Frontal cortex (tissue), 4 donors: Measurements from ENCODE around the gene DNAH14. TPM values are rescaled to one million over a fixed set of nuclear protein-coding genes. Genes with fewer than 3 reads are reported as not detected.
"Not testable (repeated sequence)": the region's sequence is repeated elsewhere in the genome, so short reads cannot be mapped to it uniquely, and the experiment has no call there.

Experiments used
- DNase-seq, 2 donors: peaks; one replicate each; pipeline ENCODE4 v3.0.0; 2012; ENCODE audit warnings: low spot score in 2 of 2
- FAIRE-seq: peaks from 2 replicates; lab custom pipeline; 2012; peaks lifted over from hg19 to GRCh38; lab: Jason Lieb, UNC
- total RNA-seq: library from RNA; depleted of rRNA; stranded (reverse); fragments of >200 nt; gene quantifications from one replicate; pipeline ENCODE4 v1.2.3, GENCODE V29; 2014
- donor health status: control.
- donor health status: control.
- donor health status: control.

Gene DNAH14
- total RNA-seq, 1 donor from 2014 or later: 37.5 TPM

- FAIRE-seq (no peak), DNase-seq (no peak)
Measured at GRCh38 chr1:224988042-224988441, 58.6 kb downstream of the DNAH14 start.

- DNase-seq: no peak
- FAIRE-seq: no peak
Measured at GRCh38 chr1:224989615-224990014, 60.1 kb downstream of the DNAH14 start.

GRCh38 chr1:224991550-224991949 is 62.1 kb downstream of the DNAH14 start:
- not testable (repeated sequence) for FAIRE-seq, DNase-seq

GRCh38 chr1:224995602-224996001 is 66.1 kb downstream of the DNAH14 start:
- FAIRE-seq (peak; percentile 15), DNase-seq (no peak)

- no peak for DNase-seq
- no peak for FAIRE-seq
Measured at GRCh38 chr1:224996266-224996665, 66.8 kb downstream of the DNAH14 start.

- DNase-seq (no peak), FAIRE-seq (no peak)
Measured at GRCh38 chr1:224998185-224998584, 68.7 kb downstream of the DNAH14 start.

- DNase-seq (no peak), FAIRE-seq (no peak)
Measured at GRCh38 chr1:225004396-225004795, 74.9 kb downstream of the DNAH14 start.

- not testable (repeated sequence) for DNase-seq, FAIRE-seq
Measured at GRCh38 chr1:225006352-225006751, 76.9 kb downstream of the DNAH14 start.

GRCh38 chr1:225008050-225008449 is 78.6 kb downstream of the DNAH14 start:
- not testable (repeated sequence) for FAIRE-seq, DNase-seq

GRCh38 chr1:225021037-225021436 is 91.6 kb downstream of the DNAH14 start:
- no peak for FAIRE-seq
- DNase-seq: no peak

- FAIRE-seq (peak; percentile 19), DNase-seq (no peak)
Measured at GRCh38 chr1:225026701-225027100, 97.2 kb downstream of the DNAH14 start.

GRCh38 chr1:225036441-225036840 is 107.0 kb downstream of the DNAH14 start:
- DNase-seq, FAIRE-seq: not testable (repeated sequence)

- DNase-seq (no peak), FAIRE-seq (no peak)
Measured at GRCh38 chr1:225042263-225042662, 112.8 kb downstream of the DNAH14 start.

- FAIRE-seq: no peak
Measured at GRCh38 chr1:225044258-225044657, 114.8 kb downstream of the DNAH14 start.

GRCh38 chr1:225049594-225049993 is 120.1 kb downstream of the DNAH14 start:
- FAIRE-seq: no peak
- no peak for DNase-seq

More at GRCh38 chr1:225044258-225044657, 114.8 kb downstream of the DNAH14 start:
- no peak for DNase-seq

GRCh38 chr1:225063722-225064121 is 134.2 kb downstream of the DNAH14 start:
- FAIRE-seq (no peak), DNase-seq (no peak)

GRCh38 chr1:225070972-225071371 is 141.5 kb downstream of the DNAH14 start:
- FAIRE-seq: no peak
- DNase-seq: no peak

GRCh38 chr1:225097175-225097574 is 167.7 kb downstream of the DNAH14 start:
- FAIRE-seq (no peak), DNase-seq (no peak)

GRCh38 chr1:225111000-225111399 is 181.5 kb downstream of the DNAH14 start:
- DNase-seq: no peak
- no peak for FAIRE-seq

- FAIRE-seq: no peak
- DNase-seq: no peak
Measured at GRCh38 chr1:225113265-225113664, 183.8 kb downstream of the DNAH14 start.

- DNase-seq: no peak
- FAIRE-seq: no peak
Measured at GRCh38 chr1:225114354-225114990, 185.0 kb downstream of the DNAH14 start.

GRCh38 chr1:225119307-225119706 is 189.8 kb downstream of the DNAH14 start:
- no peak for DNase-seq
- no peak for FAIRE-seq
